NCI-H2107 treated with DMSO at 0.1 percent for 48 hours (cell line): Measurements from ENCODE around the gene TBC1D22B.
A peak's percentile ranks its signal among the peaks of the same experiment; 100 is the strongest.
"Not testable (repeated sequence)": the region's sequence is repeated elsewhere in the genome, so short reads cannot be mapped to it uniquely, and the experiment has no call there.

Experiments used
- DNase-seq: peaks from one replicate; lab custom pipeline; 2025; ENCODE audit not compliant: unreplicated experiment; lab: John Stamatoyannopoulos, UW

Gene TBC1D22B

DNA sequence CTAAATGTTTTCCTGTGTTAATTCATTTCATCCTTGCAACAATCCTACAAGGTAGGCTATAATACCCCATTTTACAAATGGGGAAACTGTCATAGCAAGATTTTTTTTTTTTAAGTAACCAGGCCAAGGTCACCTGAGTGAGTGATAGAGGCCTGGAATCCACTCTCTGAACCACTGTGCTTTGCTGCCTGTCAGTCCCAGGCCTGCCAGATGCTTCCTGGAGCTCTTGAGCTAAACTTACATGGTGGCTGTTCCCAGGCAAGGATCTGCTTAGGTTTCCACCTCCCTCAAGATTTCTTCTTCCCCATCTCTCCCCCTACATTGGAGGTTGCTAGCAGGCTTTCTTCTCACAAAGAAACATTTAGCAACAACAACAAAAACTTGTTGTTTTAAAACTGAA, 63.5 kb downstream of the TBC1D22B start:
- no peak for DNase-seq

DNA sequence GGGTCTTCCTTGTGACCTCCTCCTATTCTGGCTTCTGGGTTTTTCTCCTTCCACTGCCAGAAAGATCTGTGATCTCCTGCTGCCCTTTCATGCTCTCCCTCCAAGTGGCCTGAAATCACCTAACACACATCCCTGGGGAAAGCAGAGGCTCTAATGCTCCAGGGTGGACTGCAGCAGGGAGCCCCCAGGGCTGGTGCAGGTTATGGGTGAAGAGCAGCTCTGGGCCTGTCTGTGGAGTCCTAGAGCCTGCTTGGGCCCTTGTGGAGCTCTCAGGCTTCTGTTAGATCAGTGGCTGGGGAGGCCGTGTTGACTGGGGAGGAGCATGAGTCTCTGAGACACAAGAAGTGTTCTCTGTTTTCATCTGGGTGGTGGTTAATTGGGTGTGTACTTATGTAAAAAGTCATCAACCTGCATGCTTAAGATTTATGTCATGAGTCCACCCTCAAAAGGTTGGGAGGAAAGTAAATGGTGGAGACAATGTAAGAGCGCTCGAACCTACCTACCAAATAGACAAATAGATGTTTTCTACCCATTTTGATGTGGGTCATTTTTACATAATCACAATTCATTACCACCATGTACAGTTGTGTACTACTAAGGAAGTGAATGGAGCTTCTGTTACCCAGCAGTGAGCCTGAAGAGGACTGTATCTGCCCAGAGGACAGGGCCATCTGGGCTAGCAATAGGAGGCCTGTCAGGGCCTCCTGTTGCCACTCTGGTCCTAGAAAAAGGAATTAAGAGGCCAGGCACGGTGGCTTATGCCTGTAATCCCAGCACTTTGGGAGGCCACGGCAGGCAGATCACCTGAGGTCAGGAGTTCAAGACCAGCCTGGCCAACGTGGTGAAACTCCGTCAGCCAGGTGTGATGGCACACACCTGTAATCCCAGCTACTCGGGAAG, 64.2 kb downstream of the TBC1D22B start:
- DNase-seq, result no peak

DNA sequence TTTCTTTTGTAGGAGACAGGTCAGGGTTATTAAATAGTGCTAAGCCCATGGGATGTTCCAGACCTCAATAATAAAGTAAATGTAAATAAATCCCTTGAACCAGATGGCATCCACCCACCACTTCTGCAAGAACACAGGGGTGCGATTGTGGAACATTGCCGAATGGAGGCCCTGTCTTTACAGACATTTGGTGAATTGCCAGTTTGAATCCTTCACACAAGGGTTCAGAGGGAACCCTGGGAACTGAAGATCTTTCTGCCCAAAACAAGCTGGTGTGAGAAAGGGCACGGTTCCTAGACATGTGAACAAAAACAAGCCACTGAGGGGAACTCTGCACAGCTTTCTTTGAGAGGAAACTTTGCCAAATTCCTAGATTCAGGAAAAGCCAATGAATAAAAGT, 66.0 kb downstream of the TBC1D22B start:
- no peak for DNase-seq

- no peak for DNase-seq
These were observed 66.8 kb downstream of the TBC1D22B start for GRCh38 chr6:37324131-37325033.

DNA sequence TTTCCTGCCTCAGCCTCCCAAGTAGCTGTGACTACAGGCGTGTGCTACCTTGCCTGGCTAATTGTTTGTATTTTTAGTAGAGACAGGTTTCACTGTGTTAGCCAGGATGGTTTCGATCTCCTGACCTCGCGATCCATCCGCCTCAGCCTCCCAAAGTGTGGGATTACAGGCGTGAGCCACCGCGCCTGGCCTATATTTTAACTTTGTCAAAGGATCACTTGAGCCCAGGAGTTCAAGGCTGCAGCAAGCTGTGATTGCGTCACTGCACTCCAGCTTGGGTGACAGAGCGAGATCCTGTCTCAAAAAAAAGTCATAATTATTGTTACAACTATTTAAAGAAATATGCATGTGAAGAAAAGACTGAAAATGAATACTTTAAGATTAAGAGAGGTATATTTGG, 72.8 kb downstream of the TBC1D22B start:
- DNase-seq, result not testable (repeated sequence)

GRCh38 chr6:37331047-37331446, 73.5 kb downstream of the TBC1D22B start:
- DNase-seq, result no peak

DNA sequence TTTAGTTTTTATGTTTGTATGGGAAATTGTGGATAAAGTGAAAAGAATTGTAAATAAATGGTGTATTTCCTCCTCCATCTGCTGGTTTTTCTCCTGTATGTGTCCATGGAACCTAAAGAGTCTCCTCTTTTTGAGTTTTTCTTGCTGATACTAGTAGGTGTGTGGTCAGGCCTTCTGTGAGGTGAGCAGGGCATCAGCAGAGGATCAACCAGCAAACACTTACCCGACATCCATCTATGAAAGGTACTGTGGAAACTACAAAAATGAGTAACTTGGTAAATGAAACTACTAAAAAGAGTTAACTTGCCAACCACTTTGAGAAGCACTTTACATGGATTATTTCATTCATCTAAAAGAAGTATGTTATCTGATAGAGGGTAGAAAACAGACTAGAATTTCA, 75.3 kb downstream of the TBC1D22B start:
- no peak for DNase-seq

DNA sequence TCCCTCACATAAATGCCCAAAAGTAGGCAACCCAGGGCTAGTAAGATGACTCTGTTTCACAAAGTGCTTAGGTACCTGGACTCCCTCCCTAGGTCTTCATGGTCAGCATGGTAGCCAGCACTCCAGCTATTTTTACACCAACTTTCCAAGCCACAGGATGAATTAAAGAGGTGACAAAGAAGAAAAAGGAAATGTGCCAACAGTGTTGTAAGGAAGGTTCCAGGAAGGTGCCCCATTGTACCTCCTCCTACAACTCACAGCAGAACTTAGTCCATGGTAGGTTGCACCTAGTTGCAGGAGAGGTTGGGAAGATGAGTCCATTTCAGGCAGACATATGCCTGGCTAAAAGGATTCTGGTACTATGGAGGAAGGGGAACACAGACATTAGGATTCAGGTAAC, 76.5 kb downstream of the TBC1D22B start:
- DNase-seq, result no peak

- DNase-seq, result not testable (repeated sequence)
These were observed 80.7 kb downstream of the TBC1D22B start for GRCh38 chr6:37338317-37338716.

DNA sequence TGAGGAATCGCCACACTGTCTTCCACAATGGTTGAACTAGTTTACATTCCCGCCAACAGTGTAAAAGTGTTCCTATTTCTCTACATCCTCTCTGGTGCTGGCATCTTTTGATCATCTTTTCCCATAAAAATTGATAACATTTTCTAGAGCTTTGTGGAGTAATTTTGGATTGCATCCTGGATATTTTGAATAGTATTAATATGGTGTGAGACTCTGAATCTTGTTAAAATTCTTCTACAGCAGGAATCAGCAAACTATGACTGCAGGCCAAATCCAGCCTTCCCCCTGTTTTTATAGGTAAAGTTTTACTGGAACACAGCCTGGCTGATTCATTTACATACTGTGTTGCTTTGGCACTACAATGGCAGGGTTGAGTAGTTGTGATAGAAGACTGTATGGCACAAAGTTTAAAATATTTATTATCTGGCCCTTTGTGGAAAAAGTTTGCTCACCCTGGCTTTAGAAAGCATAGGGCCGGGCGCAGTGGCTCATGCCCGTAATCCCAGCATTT, 81.2 kb downstream of the TBC1D22B start:
- DNase-seq, result no peak

DNA sequence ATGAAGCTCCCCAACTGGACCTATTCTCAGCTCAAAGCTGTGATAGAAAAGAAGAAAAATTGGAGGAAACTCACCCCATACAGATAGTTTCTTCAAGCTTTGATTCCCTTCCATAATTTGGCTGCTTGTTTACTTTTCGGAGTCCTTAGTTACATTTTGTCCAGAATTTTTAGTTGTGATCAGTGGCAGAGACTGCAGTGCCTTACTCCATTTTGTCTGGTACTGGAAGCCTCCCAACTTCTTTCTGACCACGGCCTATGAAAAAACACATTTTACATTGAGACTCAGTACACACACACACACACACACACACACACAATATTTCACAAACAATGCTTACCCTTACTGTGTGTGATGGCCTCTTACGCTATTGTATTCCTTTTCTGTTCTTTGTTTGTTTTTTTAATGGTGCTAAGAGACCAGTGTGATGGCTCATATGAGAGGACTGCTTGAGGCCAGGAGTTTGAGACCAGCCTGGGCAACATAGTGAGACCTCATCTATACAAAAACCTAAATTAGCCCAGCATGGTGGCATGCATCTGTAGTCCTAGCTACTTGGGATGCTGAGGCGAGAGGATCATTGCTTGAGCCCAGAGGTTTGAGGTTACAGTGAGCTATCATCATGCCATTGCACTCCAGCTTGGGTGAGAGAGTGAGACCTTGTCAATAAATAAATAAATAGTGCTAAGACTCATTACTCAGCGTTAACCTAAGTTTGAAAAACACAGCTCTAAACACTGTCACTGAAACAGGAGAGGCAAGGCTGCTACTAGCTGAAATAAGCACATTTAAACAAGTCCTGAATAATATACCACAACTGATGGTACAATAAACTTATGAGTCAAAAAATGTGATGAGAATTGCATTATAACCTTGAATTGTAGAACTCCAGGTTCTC, 82.4 kb downstream of the TBC1D22B start:
- no peak for DNase-seq

DNA sequence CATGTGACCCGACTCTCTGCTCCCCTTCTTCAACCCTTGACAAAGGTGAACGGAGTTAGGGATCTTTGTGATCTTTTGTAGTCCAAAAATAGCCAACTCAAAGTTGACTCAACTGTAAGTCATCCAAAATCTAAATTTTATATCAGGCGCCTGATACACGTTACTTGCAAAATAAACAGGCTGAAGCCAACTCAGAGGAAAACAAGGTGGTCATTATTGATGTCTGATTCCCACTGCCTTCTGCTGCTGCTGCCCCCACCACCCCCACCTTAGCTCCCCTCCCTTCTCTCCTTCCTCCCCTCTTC, 83.0 kb downstream of the TBC1D22B start:
- DNase-seq, result no peak

DNA sequence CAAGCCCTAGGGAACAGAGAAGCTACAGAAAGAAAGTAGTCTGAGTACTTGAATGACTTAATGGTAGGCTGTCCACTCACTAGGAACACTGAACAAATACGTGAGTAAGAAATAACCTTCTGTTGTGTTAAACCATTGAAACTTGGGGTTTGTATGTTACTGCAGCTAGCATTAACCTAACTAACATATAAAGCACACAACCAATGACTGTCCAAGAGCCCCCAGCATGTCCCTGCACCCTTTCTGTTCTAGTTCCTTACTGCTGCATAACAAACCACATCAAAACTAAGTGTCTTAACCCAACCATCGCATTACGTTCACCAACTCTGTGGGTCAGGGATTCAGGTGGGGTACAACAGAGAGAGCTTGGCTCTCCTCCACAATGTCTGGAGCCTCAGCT, 85.7 kb downstream of the TBC1D22B start:
- DNase-seq, result no peak

GRCh38 chr6:37344308-37344707, 86.7 kb downstream of the TBC1D22B start:
- no peak for DNase-seq

DNA sequence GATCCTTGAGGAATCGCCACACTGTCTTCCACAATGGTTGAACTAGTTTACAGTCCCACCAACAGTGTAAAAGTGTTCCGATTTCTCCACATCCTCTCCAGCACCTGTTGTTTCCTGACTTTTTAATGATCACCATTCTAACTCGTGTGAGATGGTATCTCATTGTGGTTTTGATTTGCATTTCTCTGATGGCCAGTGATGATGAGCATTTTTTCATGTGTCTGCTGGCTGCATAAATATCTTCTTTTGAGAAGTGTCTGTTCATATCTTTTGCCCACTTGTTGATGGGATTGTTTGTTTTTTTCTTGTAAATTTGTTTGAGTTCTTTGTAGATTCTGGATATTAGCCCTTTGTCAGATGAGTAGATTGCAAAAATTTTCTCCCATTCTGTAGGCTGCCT, 88.2 kb downstream of the TBC1D22B start:
- not testable (repeated sequence) for DNase-seq

DNA sequence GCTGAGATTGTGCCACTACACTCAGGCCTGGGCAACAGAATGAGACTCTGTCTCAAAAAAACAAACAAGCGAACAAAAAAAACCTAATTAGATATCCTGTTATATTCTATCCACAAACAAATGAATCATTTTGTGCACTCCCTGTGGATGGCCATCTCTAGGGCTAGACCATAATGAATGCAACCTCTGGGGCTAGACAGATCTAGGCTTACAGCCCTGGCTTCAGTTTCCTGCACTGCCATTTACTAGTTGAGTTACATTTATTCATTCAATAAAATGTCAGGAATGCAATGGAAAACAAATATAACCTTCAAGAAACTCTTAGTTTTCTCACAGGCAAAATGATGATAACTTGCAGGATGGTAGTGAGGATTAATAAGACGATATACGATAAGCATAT, 89.6 kb downstream of the TBC1D22B start:
- no peak for DNase-seq

- DNase-seq, result no peak
These were observed 90.1 kb downstream of the TBC1D22B start for GRCh38 chr6:37347670-37348111.

GRCh38 chr6:37351027-37351426, 93.5 kb downstream of the TBC1D22B start:
- no peak for DNase-seq

DNA sequence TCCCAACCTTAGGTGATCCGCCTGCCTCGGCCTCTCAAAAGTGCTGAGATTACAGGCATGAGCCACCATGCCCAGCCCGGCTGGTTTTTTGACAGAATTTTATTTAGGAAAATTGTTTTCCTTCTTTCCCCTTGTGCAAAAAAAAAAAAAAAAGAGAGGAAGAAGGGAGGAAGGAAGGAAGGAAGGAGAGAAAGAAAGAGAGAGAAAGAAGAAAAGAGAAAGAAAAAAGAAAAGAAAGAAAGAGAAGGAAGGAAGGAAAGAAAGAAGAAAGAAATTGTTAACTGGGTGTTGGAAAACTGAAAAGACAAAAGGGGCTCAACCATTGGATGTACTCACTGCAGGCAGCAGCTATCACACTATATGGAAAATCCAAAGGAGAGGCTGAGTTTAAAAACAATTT, 94.8 kb downstream of the TBC1D22B start:
- DNase-seq, result no peak

DNA sequence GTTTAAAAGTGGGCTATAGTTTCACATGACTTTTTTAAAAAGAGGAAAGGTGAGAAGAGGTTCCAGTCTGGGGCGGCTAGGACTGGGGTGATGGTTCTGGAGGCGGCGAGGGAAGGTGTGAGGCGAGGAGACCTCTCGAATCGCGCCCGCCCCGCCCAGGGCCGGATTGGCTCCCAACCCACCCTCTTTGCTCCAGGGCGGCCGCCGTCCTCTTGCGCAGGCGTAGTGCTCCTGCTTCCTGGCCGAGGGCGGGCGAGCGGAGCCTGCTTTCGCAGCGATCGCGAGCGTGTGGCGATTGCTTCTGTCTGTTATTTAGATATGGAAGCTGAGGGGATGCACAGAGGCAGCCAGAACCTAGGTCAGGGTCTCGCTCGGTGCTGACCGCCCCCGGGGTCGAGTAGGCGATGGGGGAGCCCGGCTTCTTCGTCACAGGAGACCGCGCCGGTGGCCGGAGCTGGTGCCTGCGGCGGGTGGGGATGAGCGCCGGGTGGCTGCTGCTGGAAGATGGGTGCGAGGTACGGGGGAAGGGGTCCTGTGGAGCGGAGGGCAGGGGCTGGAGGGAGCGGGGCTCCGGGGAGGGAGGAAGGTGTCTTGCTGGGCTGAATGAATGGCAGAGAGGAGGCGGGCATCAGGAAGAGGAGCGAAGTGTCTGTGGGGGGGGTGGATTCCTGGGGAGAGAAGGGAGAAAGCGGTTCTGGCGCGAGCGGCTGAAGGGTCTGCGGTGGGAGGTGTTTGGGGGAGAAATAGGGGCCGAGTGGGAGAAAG, 96.4 kb downstream of the TBC1D22B start, which contains the start of gene RNF8:
RNF8 (plus strand) TSS at position 223 of the 765 bp plus-strand sequence; CDS start at position 405, 182 bp downstream.
- DNase-seq, result peak; percentile 48
